Nephron progenitor cell (in vitro differentiated cells): Measurements from ENCODE around the gene SLC6A5.

Source experiments
- DNase-seq: peaks from one replicate; pipeline ENCODE4 v3.0.0; 2021
- H3K27ac Mint-ChIP-seq: 2 replicates; pipeline ENCODE4 v1.8.0; 2021; ENCODE audit warnings: mild to moderate bottlenecking, moderate library complexity, mixed read lengths
- H3K27me3 Mint-ChIP-seq: 2 replicates; pipeline ENCODE4 v1.8.0; 2021; ENCODE audit warnings: mild to moderate bottlenecking, low read depth, mixed read lengths; ENCODE audit not compliant: poor library complexity
- H3K36me3 Mint-ChIP-seq: 2 replicates; pipeline ENCODE4 v1.8.0; 2021; ENCODE audit warnings: low read depth, mixed read lengths
- H3K4me1 Mint-ChIP-seq: 2 replicates; pipeline ENCODE4 v1.8.0; 2021; ENCODE audit warnings: mixed read lengths
- H3K4me3 Mint-ChIP-seq: 2 replicates; pipeline ENCODE4 v1.8.0; 2021; ENCODE audit warnings: mild to moderate bottlenecking, moderate library complexity, mixed read lengths
- H3K9me3 Mint-ChIP-seq: 2 replicates; pipeline ENCODE4 v1.8.0; 2021; ENCODE audit warnings: mild to moderate bottlenecking, moderate library complexity, mixed read lengths
- CTCF ChIP-seq: fragments of 200-600 bp; sonication (generic); IDR thresholded peaks from 2 replicates; pipeline ENCODE4 v1.5.0; 2021; ENCODE audit warnings: antibody characterized with exemption

Gene SLC6A5

GRCh38 chr11:20604864-20605601 lies 5.6 kb downstream of the SLC6A5 start:
- Mint-ChIP-seq H3K27me3 (peaks cover 100% of the 10 kb centered on the region), H3K9me3 (peaks cover under 1% of the 10 kb centered on the region), H3K4me3 (no peak overlapping the region), H3K4me1 (peaks cover 3% of the 10 kb centered on the region), H3K36me3 (no peaks in the 10 kb centered on the region), H3K27ac (no peak overlapping the region)
- no peak for TF ChIP-seq CTCF
- no peak for DNase-seq

- H3K4me1 Mint-ChIP-seq, result peaks cover 9% of the 10 kb centered on the region
- H3K4me3 Mint-ChIP-seq, result no peak overlapping the region
- no peaks in the 10 kb centered on the region for H3K9me3 Mint-ChIP-seq
- no peak for TF ChIP-seq CTCF
- peaks cover 100% of the 10 kb centered on the region for H3K27me3 Mint-ChIP-seq
- no peak for DNase-seq
- H3K27ac Mint-ChIP-seq, result no peak overlapping the region
- no peaks in the 10 kb centered on the region for H3K36me3 Mint-ChIP-seq
Observed at GRCh38 chr11:20605602-20606091, 6.2 kb downstream of the SLC6A5 start.

- peaks cover 88% of the 10 kb centered on the region for H3K27me3 Mint-ChIP-seq
- H3K9me3 Mint-ChIP-seq, result no peaks in the 10 kb centered on the region
- DNase-seq, result no peak
- no peaks in the 10 kb centered on the region for H3K36me3 Mint-ChIP-seq
- peaks cover 10% of the 10 kb centered on the region for H3K4me1 Mint-ChIP-seq
- H3K27ac Mint-ChIP-seq, result no peak overlapping the region
- TF ChIP-seq CTCF, result no peak
- H3K4me3 Mint-ChIP-seq, result no peak overlapping the region
Observed at GRCh38 chr11:20608934-20609333, 9.5 kb downstream of the SLC6A5 start.

GRCh38 chr11:20609727-20610707 lies 10.6 kb downstream of the SLC6A5 start:
- Mint-ChIP-seq H3K4me3 (peak overlapping the region; percentile 39), H3K9me3 (no peaks in the 10 kb centered on the region), H3K36me3 (no peaks in the 10 kb centered on the region), H3K27me3 (peaks cover 80% of the 10 kb centered on the region), H3K4me1 (peaks cover 10% of the 10 kb centered on the region), H3K27ac (no peak overlapping the region)
- peak; percentile 98 for TF ChIP-seq CTCF
- peak; percentile 94 for DNase-seq

GRCh38 chr11:20610825-20611224 lies 11.4 kb downstream of the SLC6A5 start:
- DNase-seq, result no peak
- peaks cover 73% of the 10 kb centered on the region for H3K27me3 Mint-ChIP-seq
- H3K36me3 Mint-ChIP-seq, result no peaks in the 10 kb centered on the region
- H3K27ac Mint-ChIP-seq, result no peak overlapping the region
- peaks cover 14% of the 10 kb centered on the region for H3K4me1 Mint-ChIP-seq
- TF ChIP-seq CTCF, result no peak
- no peak overlapping the region for H3K4me3 Mint-ChIP-seq
- H3K9me3 Mint-ChIP-seq, result no peaks in the 10 kb centered on the region
